Esophagus squamous epithelium (tissue), 4 donors: ENCODE data around the gene PDRG1.

Source experiments
- CTCF ChIP-seq, 6 experiments: fragments of 450-650 bp in 4 of 6; fragments of 200-600 bp in 2 of 6; sonication (generic) in 2 of 6; IDR thresholded peaks; one replicate each; pipeline ENCODE4 v1.5.1; 2016 to 2019; ENCODE audit warnings: antibody characterized with exemption in 6 of 6, mild to moderate bottlenecking in 4 of 6, moderate library complexity in 4 of 6
- POLR2A ChIP-seq, 4 donors: fragments of 450-650 bp; IDR thresholded peaks; one replicate each; pipeline ENCODE4 v1.6.1; 2017; ENCODE audit warnings: antibody characterized with exemption in 4 of 4, mild to moderate bottlenecking in 4 of 4, moderate library complexity in 3 of 4

GRCh38 chr20:31963889-31964288, 12.0 kb upstream of the PDRG1 start:
- TF ChIP-seq POLR2A (IDR thresholded peaks at IDR 0.05) (no peak), CTCF (IDR thresholded peaks at IDR 0.05) (no peak)
